Measurements from ENCODE around the gene TEPSIN.
"Not testable (repeated sequence)": the region's sequence is repeated elsewhere in the genome, so short reads cannot be mapped to it uniquely, and the experiment has no call there.

Gene TEPSIN

GRCh38 chr17:81228834-81229665 is 9.8 kb downstream of the TEPSIN start:
- no peak overlapping the region for H3K4me2 ChIP-seq (ENCODE audit: insufficient read depth, low read length)
- DNase-seq (no peak), ATAC-seq (ENCODE audit: insufficient read depth, low read depth) (no peak)
- no peak overlapping the region for H2AFZ ChIP-seq (ENCODE audit: low read depth, low read length)
- H3K27ac ChIP-seq (ENCODE audit: low read length), result no peak overlapping the region
- H3K9ac ChIP-seq (ENCODE audit: low read depth, low read length), result no peak overlapping the region
- H3K4me1 ChIP-seq (ENCODE audit: insufficient read depth, low read length), result no peaks in the 10 kb centered on the region
- H3K27me3 ChIP-seq (ENCODE audit: insufficient read depth, low read length, poor library complexity), result no peaks in the 10 kb centered on the region
- H3K4me3 ChIP-seq (ENCODE audit: low read depth in 1 of 2, low read length in 2 of 2), result no peak overlapping the region
- TF ChIP-seq EZH2 (IDR thresholded peaks at IDR 0.05; ENCODE audit: borderline replicate concordance, low read depth, low read length, severe bottlenecking), result no peak
- no peak for TF ChIP-seq CTCF (IDR thresholded peaks at IDR 0.05; ENCODE audit: borderline replicate concordance, extremely low read depth, low read length, poor library complexity, severe bottlenecking)
- H3K36me3 ChIP-seq (ENCODE audit: insufficient read depth, low read length), result peaks cover 53% of the 10 kb centered on the region
- H3K9me3 ChIP-seq (ENCODE audit: insufficient read depth, low read length, severe bottlenecking), result no peaks in the 10 kb centered on the region
- no peaks in the 10 kb centered on the region for H3K79me2 ChIP-seq (ENCODE audit: insufficient read depth, low read length)
- H4K20me1 ChIP-seq (ENCODE audit: insufficient read depth, low read length), result peaks cover 7% of the 10 kb centered on the region

GRCh38 chr17:81228420-81228819 is 10.4 kb downstream of the TEPSIN start:
- Histone ChIP-seq H3K27me3 (ENCODE audit: insufficient read depth, low read length, poor library complexity) (no peaks in the 10 kb centered on the region), H3K79me2 (ENCODE audit: insufficient read depth, low read length) (no peaks in the 10 kb centered on the region), H3K4me2 (ENCODE audit: insufficient read depth, low read length) (no peak overlapping the region), H3K4me1 (ENCODE audit: insufficient read depth, low read length) (peaks cover 5% of the 10 kb centered on the region), H3K4me3 (ENCODE audit: low read depth in 1 of 2, low read length in 2 of 2) (no peak overlapping the region), H3K27ac (ENCODE audit: low read length) (no peak overlapping the region), H4K20me1 (ENCODE audit: insufficient read depth, low read length) (peaks cover 7% of the 10 kb centered on the region), H3K9ac (ENCODE audit: low read depth, low read length) (no peak overlapping the region), H3K9me3 (ENCODE audit: insufficient read depth, low read length, severe bottlenecking) (no peaks in the 10 kb centered on the region), H2AFZ (ENCODE audit: low read depth, low read length) (no peak overlapping the region), H3K36me3 (ENCODE audit: insufficient read depth, low read length) (peaks cover 47% of the 10 kb centered on the region)
- ATAC-seq (ENCODE audit: insufficient read depth, low read depth) (no peak), DNase-seq (no peak)
- no peak for TF ChIP-seq EZH2 (IDR thresholded peaks at IDR 0.05; ENCODE audit: borderline replicate concordance, low read depth, low read length, severe bottlenecking)
- no peak for TF ChIP-seq CTCF (IDR thresholded peaks at IDR 0.05; ENCODE audit: borderline replicate concordance, extremely low read depth, low read length, poor library complexity, severe bottlenecking)

GRCh38 chr17:81227630-81228029 is 11.2 kb downstream of the TEPSIN start:
- H4K20me1 ChIP-seq (ENCODE audit: insufficient read depth, low read length); H3K4me2 ChIP-seq (ENCODE audit: insufficient read depth, low read length); H3K79me2 ChIP-seq (ENCODE audit: insufficient read depth, low read length); H2AFZ ChIP-seq (ENCODE audit: low read depth, low read length); H3K4me1 ChIP-seq (ENCODE audit: insufficient read depth, low read length); H3K4me3 ChIP-seq (ENCODE audit: low read depth in 1 of 2, low read length in 2 of 2); DNase-seq; ATAC-seq (ENCODE audit: insufficient read depth, low read depth); H3K9ac ChIP-seq (ENCODE audit: low read depth, low read length); H3K27me3 ChIP-seq (ENCODE audit: insufficient read depth, low read length, poor library complexity); H3K27ac ChIP-seq (ENCODE audit: low read length); H3K9me3 ChIP-seq (ENCODE audit: insufficient read depth, low read length, severe bottlenecking): not testable (repeated sequence)
- H3K36me3 ChIP-seq (ENCODE audit: insufficient read depth, low read length), result peaks cover 39% of the 10 kb centered on the region

GRCh38 chr17:81223762-81224130 is 15.1 kb downstream of the TEPSIN start:
- Histone ChIP-seq H2AFZ (ENCODE audit: low read depth, low read length) (peak overlapping the region; percentile 94), H4K20me1 (ENCODE audit: insufficient read depth, low read length) (peaks cover 18% of the 10 kb centered on the region), H3K9ac (ENCODE audit: low read depth, low read length) (peak overlapping the region; percentile 49), H3K4me1 (ENCODE audit: insufficient read depth, low read length) (peaks cover 26% of the 10 kb centered on the region), H3K79me2 (ENCODE audit: insufficient read depth, low read length) (peaks cover 18% of the 10 kb centered on the region), H3K27ac (ENCODE audit: low read length) (no peak overlapping the region), H3K9me3 (ENCODE audit: insufficient read depth, low read length, severe bottlenecking) (no peaks in the 10 kb centered on the region), H3K27me3 (ENCODE audit: insufficient read depth, low read length, poor library complexity) (no peaks in the 10 kb centered on the region), H3K4me3 (ENCODE audit: low read depth in 1 of 2, low read length in 2 of 2) (peak overlapping the region in 1 of 2 experiments; percentile 50; a peak in 1 of 4 replicates), H3K36me3 (ENCODE audit: insufficient read depth, low read length) (peaks cover 19% of the 10 kb centered on the region), H3K4me2 (ENCODE audit: insufficient read depth, low read length) (peak overlapping the region; percentile 69)
- DNase-seq, result no peak
- ATAC-seq (ENCODE audit: insufficient read depth, low read depth), result no peak
- TF ChIP-seq EZH2 (IDR thresholded peaks at IDR 0.05; ENCODE audit: borderline replicate concordance, low read depth, low read length, severe bottlenecking) (no peak), CTCF (IDR thresholded peaks at IDR 0.05; ENCODE audit: borderline replicate concordance, extremely low read depth, low read length, poor library complexity, severe bottlenecking) (no peak)

All from DND-41 (cell line).